Measurements from ENCODE around the gene MGA. TPM values are rescaled to one million over a fixed set of nuclear protein-coding genes. Genes with fewer than 3 reads are reported as not detected.

Gene MGA
- total and polyA plus RNA-seq, 2 experiments from 2014 or later = 13.2 to 14.8 TPM

GRCh38 chr15:41746802-41747201, 86.6 kb downstream of the MGA start:
- TF ChIP-seq EZH2phosphoT487 (IDR thresholded peaks at IDR 0.05; ENCODE audit: insufficient read depth, low read depth) = no peak
- TF ChIP-seq EZH2 (IDR thresholded peaks at IDR 0.05; ENCODE audit: insufficient read depth, poor library complexity, severe bottlenecking) = no peak

GRCh38 chr15:41756198-41756597, 96.0 kb downstream of the MGA start:
- Histone ChIP-seq H3K9ac (no peak overlapping the region), H3K27ac (no peak overlapping the region), H3K36me3 (ENCODE audit: low read depth) (peaks cover 28% of the 10 kb centered on the region), H3K9me3 (ENCODE audit: low read depth) (no peaks in the 10 kb centered on the region), H3K4me3 (no peak overlapping the region), H3K79me2 (ENCODE audit: insufficient read depth) (no peaks in the 10 kb centered on the region), H3K9me2 (ENCODE audit: insufficient read depth) (no peaks in the 10 kb centered on the region), H3K4me1 (ENCODE audit: insufficient read depth) (no peaks in the 10 kb centered on the region), H3F3A (ENCODE audit: insufficient read depth) (0 out of 2 replicates have a peak, but pooled peaks cover 5% of the 10 kb centered on the region), H2AFZ (no peak overlapping the region), H3K27me3 (replicated peaks; ENCODE audit: insufficient read depth) (no peaks in the 10 kb centered on the region), H3K4me2 (ENCODE audit: unreplicated experiment) (no peak overlapping the region), H4K20me1 (ENCODE audit: insufficient read depth) (no peaks in the 10 kb centered on the region)
- 98% methylated on average over 2 of the region's 2 CpGs for WGBS, 2 experiments (ENCODE audit: low coverage in 1 of 2, low lambda C conversion rate in 2 of 2, missing lambda C conversion rate in 2 of 2)
- TF ChIP-seq EZH2 (IDR thresholded peaks at IDR 0.05; ENCODE audit: insufficient read depth, poor library complexity, severe bottlenecking) (no peak), EZH2phosphoT487 (IDR thresholded peaks at IDR 0.05; ENCODE audit: insufficient read depth, low read depth) (no peak)
- DNase-seq = no peak
- in situ Hi-C loops (cut with MboI) = no loop called here

More at GRCh38 chr15:41746802-41747201, 86.6 kb downstream of the MGA start:
- 84 to 89% methylated on average over 1 of the region's 1 CpG for WGBS, 2 experiments (ENCODE audit: low coverage in 1 of 2, low lambda C conversion rate in 2 of 2, missing lambda C conversion rate in 2 of 2)
- Histone ChIP-seq H3K4me1 (ENCODE audit: insufficient read depth) (no peaks in the 10 kb centered on the region), H3F3A (ENCODE audit: insufficient read depth) (no peaks in the 10 kb centered on the region), H3K27ac (no peak overlapping the region), H3K9me3 (ENCODE audit: low read depth) (no peaks in the 10 kb centered on the region), H3K27me3 (replicated peaks; ENCODE audit: insufficient read depth) (no peaks in the 10 kb centered on the region), H3K79me2 (ENCODE audit: insufficient read depth) (no peaks in the 10 kb centered on the region), H3K36me3 (ENCODE audit: low read depth) (peaks cover 11% of the 10 kb centered on the region), H3K4me3 (no peak overlapping the region), H3K9ac (no peak overlapping the region), H2AFZ (no peak overlapping the region), H3K9me2 (ENCODE audit: insufficient read depth) (no peaks in the 10 kb centered on the region), H4K20me1 (ENCODE audit: insufficient read depth) (no peaks in the 10 kb centered on the region), H3K4me2 (ENCODE audit: unreplicated experiment) (no peak overlapping the region)
- in situ Hi-C loops (cut with MboI) = no loop called here
- DNase-seq = peak; percentile 64

GRCh38 chr15:41772720-41773331, 112.6 kb downstream of the MGA start:
- H3K36me3 ChIP-seq (ENCODE audit: low read depth) = no peaks in the 10 kb centered on the region
- in situ Hi-C loops (cut with MboI) = loop anchor here (5.0 kb wide), 1 partner anchor 49 kb away; no protein-coding TSS in a partner anchor
- H3K27ac ChIP-seq = peak overlapping the region; percentile 75

GRCh38 chr15:41773332-41773728, 113.1 kb downstream of the MGA start:
- Histone ChIP-seq H3K9ac (peak overlapping the region; percentile 87), H3K9me3 (ENCODE audit: low read depth) (no peaks in the 10 kb centered on the region), H3K79me2 (ENCODE audit: insufficient read depth) (peaks cover 38% of the 10 kb centered on the region), H3K4me1 (ENCODE audit: insufficient read depth) (peaks cover 46% of the 10 kb centered on the region), H2AFZ (peak overlapping the region; percentile 77; the same call in 1 of the 2 replicates), H3K4me2 (ENCODE audit: unreplicated experiment) (peak overlapping the region; percentile 84), H3K27me3 (replicated peaks; ENCODE audit: insufficient read depth) (no peaks in the 10 kb centered on the region), H3K36me3 (ENCODE audit: low read depth) (no peaks in the 10 kb centered on the region), H3F3A (ENCODE audit: insufficient read depth) (peaks cover 64% of the 10 kb centered on the region), H3K9me2 (ENCODE audit: insufficient read depth) (no peaks in the 10 kb centered on the region), H3K4me3 (peak overlapping the region; percentile 86), H3K27ac (peak overlapping the region; percentile 75), H4K20me1 (ENCODE audit: insufficient read depth) (no peaks in the 10 kb centered on the region)
- TF ChIP-seq EZH2 (IDR thresholded peaks at IDR 0.05; ENCODE audit: insufficient read depth, poor library complexity, severe bottlenecking) = no peak
- TF ChIP-seq EZH2phosphoT487 (IDR thresholded peaks at IDR 0.05; ENCODE audit: insufficient read depth, low read depth) = no peak
- 18% methylated on average over 5 of the region's 5 CpGs for WGBS, 2 experiments (ENCODE audit: low coverage in 1 of 2, low lambda C conversion rate in 2 of 2, missing lambda C conversion rate in 2 of 2)
- no peak for DNase-seq
- in situ Hi-C loops (cut with MboI) = loop anchor here (5.0 kb wide), 1 partner anchor 49 kb away; no protein-coding TSS in a partner anchor

More at GRCh38 chr15:41772720-41773331, 112.6 kb downstream of the MGA start:
- DNase-seq = peak; percentile 88
- Histone ChIP-seq H3K4me2 (ENCODE audit: unreplicated experiment) (peak overlapping the region; percentile 84), H3K9ac (peak overlapping the region; percentile 87; the same call in 1 of the 2 replicates), H3K9me2 (ENCODE audit: insufficient read depth) (no peaks in the 10 kb centered on the region), H3K9me3 (ENCODE audit: low read depth) (no peaks in the 10 kb centered on the region), H3K79me2 (ENCODE audit: insufficient read depth) (peaks cover 34% of the 10 kb centered on the region), H4K20me1 (ENCODE audit: insufficient read depth) (no peaks in the 10 kb centered on the region), H3K27me3 (replicated peaks; ENCODE audit: insufficient read depth) (no peaks in the 10 kb centered on the region), H3K4me1 (ENCODE audit: insufficient read depth) (peaks cover 41% of the 10 kb centered on the region), H3K4me3 (peak overlapping the region; percentile 86), H2AFZ (no peak overlapping the region), H3F3A (ENCODE audit: insufficient read depth) (peaks cover 60% of the 10 kb centered on the region)
- TF ChIP-seq EZH2phosphoT487 (IDR thresholded peaks at IDR 0.05; ENCODE audit: insufficient read depth, low read depth) (no peak), EZH2 (IDR thresholded peaks at IDR 0.05; ENCODE audit: insufficient read depth, poor library complexity, severe bottlenecking) (no peak)
- WGBS, 2 experiments (ENCODE audit: low coverage in 1 of 2, low lambda C conversion rate in 2 of 2, missing lambda C conversion rate in 2 of 2) = 52 to 53% methylated on average over 8 of the region's 8 CpGs
